ENCODE measurements around the gene E2F2.

E2F2 gene

DNA sequence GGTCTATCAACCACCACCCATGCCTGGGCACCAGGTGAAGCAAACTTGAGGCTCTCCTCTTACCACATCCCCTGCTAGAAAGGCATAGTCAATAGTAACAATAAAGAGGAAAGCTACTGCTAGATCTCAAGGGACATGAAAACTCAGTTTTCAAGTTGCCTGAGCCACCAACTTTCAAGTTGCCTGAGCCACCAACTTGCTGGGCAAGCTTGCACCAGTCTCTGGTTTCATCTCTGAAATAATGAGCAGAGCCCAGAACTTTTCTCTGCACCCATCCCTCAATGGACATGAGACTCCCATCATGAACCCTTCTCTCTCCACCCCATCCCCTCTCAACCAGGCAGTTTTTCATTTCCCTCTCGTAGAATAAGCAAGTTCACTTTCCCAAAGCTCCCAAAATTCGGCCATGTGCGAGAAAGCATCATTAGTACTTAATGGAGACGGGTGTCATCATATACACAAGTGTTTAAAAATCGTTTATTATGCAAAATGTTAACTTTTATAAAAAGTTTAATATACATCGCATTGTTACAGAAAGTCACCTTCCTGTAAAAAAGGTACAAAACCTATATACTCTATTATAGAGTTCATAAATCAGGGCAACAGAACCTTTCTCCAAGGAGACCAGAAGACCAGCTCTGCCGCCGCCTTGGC lies 26.6 kb upstream of the E2F2 start:
- TF ChIP-seq CTCF (IDR thresholded peaks at IDR 0.05; ENCODE audit: extremely low read depth, missing control alignments) = no peak
- no peak for DNase-seq (ENCODE audit: low spot score)

DNA sequence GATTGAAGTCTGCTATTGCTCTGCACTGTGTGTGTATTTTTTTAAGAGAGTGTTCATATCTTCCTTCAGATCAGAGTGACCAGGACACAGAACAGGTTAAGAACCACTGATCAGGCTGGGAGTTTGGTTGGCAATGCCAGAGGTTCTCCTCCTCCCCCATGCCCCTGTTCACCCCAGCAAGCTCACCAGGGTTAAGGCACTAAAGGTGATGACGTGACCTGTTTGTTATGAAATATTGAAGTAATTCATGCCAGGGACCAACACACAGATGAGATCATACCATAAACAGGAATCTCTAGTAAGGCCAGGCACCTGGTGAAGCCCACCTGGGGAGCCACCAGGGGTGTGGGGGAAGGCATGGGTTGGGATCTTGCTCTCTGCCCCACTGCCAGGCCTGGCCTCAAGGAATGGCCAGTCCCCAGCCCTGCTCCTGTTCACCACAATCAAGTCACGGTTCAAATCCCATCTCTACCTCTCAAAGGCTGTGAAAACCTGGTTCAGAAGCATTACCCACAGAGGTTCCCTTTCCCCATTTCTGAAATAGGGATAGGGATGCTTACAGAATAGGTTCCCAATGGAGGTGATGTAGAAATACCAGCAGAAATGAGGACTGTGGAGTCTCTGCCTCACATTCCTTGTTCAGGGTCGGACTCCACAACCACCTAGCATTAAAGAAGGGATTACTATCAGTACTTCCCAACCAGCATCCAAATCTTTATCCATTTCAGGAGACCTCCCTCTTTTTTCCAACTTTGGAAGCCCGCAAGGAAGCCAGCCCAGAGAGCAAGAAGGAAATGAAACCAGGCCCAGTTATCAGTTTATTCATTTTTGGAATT lies 25.8 kb upstream of the E2F2 start:
- no peak for TF ChIP-seq CTCF (IDR thresholded peaks at IDR 0.05; ENCODE audit: extremely low read depth, missing control alignments)
- no peak for DNase-seq (ENCODE audit: low spot score)

GRCh38 chr1:23555986-23556634 lies 25.1 kb upstream of the E2F2 start:
- TF ChIP-seq CTCF (IDR thresholded peaks at IDR 0.05; ENCODE audit: extremely low read depth, missing control alignments) = no peak
- DNase-seq (ENCODE audit: low spot score) = no peak

- DNase-seq (ENCODE audit: low spot score) = no peak
- no peak for TF ChIP-seq CTCF (IDR thresholded peaks at IDR 0.05; ENCODE audit: extremely low read depth, missing control alignments)
These were observed 24.4 kb upstream of the E2F2 start for GRCh38 chr1:23555270-23555985.

GRCh38 chr1:23554481-23555269 lies 23.6 kb upstream of the E2F2 start:
- TF ChIP-seq CTCF (IDR thresholded peaks at IDR 0.05; ENCODE audit: extremely low read depth, missing control alignments) = no peak
- peak; percentile 97 for DNase-seq (ENCODE audit: low spot score)

- no peak for DNase-seq (ENCODE audit: low spot score)
- TF ChIP-seq CTCF (IDR thresholded peaks at IDR 0.05; ENCODE audit: extremely low read depth, missing control alignments) = no peak
These were observed 23.1 kb upstream of the E2F2 start for GRCh38 chr1:23554127-23554480.
